ENCODE measurements around the gene SOHLH1.

SOHLH1 gene

DNA sequence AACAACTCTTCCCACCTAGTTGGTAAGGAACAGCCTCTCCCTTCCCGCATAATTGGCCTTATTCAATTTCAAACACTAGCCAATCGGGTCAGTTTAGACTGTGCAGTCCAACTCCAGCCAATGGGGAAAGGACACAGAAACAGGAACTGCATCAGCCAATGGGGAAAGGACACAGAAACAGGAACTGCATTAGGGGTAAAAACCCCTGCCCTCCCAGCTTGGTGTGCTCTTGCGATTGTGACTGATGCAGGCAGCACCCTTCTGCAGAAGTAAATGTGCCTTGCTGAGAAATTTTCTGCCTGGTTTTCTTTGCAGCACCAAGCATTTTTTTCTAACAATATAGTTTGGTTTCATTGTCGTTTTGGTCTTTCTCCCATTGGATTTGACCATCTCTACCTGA is 51.4 kb downstream of the SOHLH1 start:
- no peaks in the 10 kb centered on the region for H3K4me1 ChIP-seq (ENCODE audit: control insufficient read depth in 1 of 2, insufficient read depth in 2 of 2, low read length in 2 of 2)
- H3K9me3 ChIP-seq (ENCODE audit: control insufficient read depth in 1 of 2, low read length in 2 of 2), result peaks cover 35 to 44% of the 10 kb centered on the region in 2 donors
- H3K9ac ChIP-seq (ENCODE audit: low read depth in 1 of 2, low read length in 2 of 2), result no peak overlapping the region
- no peak overlapping the region for H3K27ac ChIP-seq (ENCODE audit: low read depth, low read length)
- H3K27me3 ChIP-seq (ENCODE audit: control insufficient read depth in 1 of 2, insufficient read depth in 2 of 2, low read length in 2 of 2), result no peaks in the 10 kb centered on the region
- no peak overlapping the region for H3K4me3 ChIP-seq (ENCODE audit: low read depth in 1 of 2, low read length in 2 of 2)
- no peaks in the 10 kb centered on the region for H3K36me3 ChIP-seq (ENCODE audit: control insufficient read depth in 1 of 2, insufficient read depth in 2 of 2, low read length in 2 of 2)

DNA sequence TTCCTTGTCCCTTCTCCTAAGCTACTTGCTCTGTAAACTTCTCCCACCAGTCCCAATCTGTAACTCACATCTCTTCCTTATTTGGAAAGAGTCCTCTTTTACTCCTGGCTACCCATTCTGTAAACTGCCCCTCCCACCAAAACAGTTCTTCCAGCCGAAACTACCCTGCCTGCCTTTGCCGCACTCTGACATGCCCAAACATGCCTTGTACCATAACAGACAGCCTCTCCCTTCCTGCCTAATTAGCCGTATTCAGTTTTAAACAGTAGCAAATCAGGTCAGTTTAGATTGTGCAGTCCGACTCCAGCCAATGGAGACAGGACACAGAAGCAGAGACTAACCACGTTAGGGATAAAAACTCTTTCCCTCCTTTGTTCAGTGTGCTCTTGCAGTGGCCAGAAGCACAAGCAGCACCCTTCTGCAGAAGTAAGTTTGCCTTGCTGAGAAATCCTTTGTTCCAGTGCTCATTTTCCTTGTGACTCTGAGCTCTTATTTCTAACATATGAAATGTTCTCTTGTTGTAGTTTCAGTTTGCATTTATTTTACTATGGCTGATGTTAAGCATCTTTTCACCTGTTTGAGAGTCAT is 54.6 kb downstream of the SOHLH1 start:
- H3K27me3 ChIP-seq (ENCODE audit: control insufficient read depth in 1 of 2, insufficient read depth in 2 of 2, low read length in 2 of 2), result no peaks in the 10 kb centered on the region
- H3K36me3 ChIP-seq (ENCODE audit: control insufficient read depth in 1 of 2, insufficient read depth in 2 of 2, low read length in 2 of 2), result no peaks in the 10 kb centered on the region
- no peak overlapping the region for H3K4me3 ChIP-seq (ENCODE audit: low read depth in 1 of 2, low read length in 2 of 2)
- H3K9ac ChIP-seq (ENCODE audit: low read depth in 1 of 2, low read length in 2 of 2), result no peak overlapping the region
- H3K9me3 ChIP-seq (ENCODE audit: control insufficient read depth in 1 of 2, low read length in 2 of 2), result peaks cover 32 to 44% of the 10 kb centered on the region in 2 donors
- no peaks in the 10 kb centered on the region for H3K4me1 ChIP-seq (ENCODE audit: control insufficient read depth in 1 of 2, insufficient read depth in 2 of 2, low read length in 2 of 2)
- no peak overlapping the region for H3K27ac ChIP-seq (ENCODE audit: low read depth, low read length)

Measured in duodenal mucosa (tissue), 2 donors.